H1 (cell line): ENCODE measurements around the gene TMUB1. TPM values are rescaled to one million over a fixed set of nuclear protein-coding genes. Genes with fewer than 3 reads are reported as not detected.

ENCODE experiments used
- EP300 ChIP-seq, 2 experiments: IDR thresholded peaks; 1 replicate in 1 of 2; 2 replicates in 1 of 2; pipeline ENCODE4 v1.6.1; 2011 to 2012; ENCODE audit warnings: low read depth in 2 of 2, low read length in 2 of 2, mild to moderate bottlenecking in 2 of 2, borderline replicate concordance in 1 of 2, inconsistent platforms in 1 of 2, moderate library complexity in 1 of 2
- HDAC2 ChIP-seq, 2 experiments: fragments of 300-600 bp in 1 of 2; sonication (generic) in 1 of 2; IDR thresholded peaks; 2 replicates each; pipeline ENCODE4 v1.6.1; 2011 to 2012; ENCODE audit warnings: low read depth in 2 of 2, low read length in 2 of 2, mild to moderate bottlenecking in 2 of 2, moderate library complexity in 2 of 2, borderline replicate concordance in 1 of 2, inconsistent platforms in 1 of 2
- PHF8 ChIP-seq: fragments of 200-600 bp; sonication (generic); conservative IDR thresholded peaks from 2 replicates; pipeline ENCODE4 v1.7.1; 2012; ENCODE audit warnings: low read depth, mild to moderate bottlenecking, inconsistent platforms, low read length, moderate library complexity
- RBBP5 ChIP-seq: IDR thresholded peaks from 2 replicates; pipeline ENCODE4 v1.7.1; 2012; ENCODE audit warnings: low read depth, mild to moderate bottlenecking, inconsistent platforms, low read length, moderate library complexity, borderline replicate concordance
- RXRA ChIP-seq: IDR thresholded peaks from 2 replicates; pipeline ENCODE4 v1.6.1; 2011; ENCODE audit warnings: low read depth, mild to moderate bottlenecking, low read length, moderate library complexity; ENCODE audit not compliant: insufficient read depth
- SIN3A ChIP-seq, 2 experiments: IDR thresholded peaks in 1 of 2; conservative IDR thresholded peaks in 1 of 2; 2 replicates each; pipeline ENCODE4 v1.6.1; 2011 to 2012; ENCODE audit warnings: low read length in 2 of 2, improper control_type of control experiment in 1 of 2, low read depth in 1 of 2, mild to moderate bottlenecking in 1 of 2
- polyA plus RNA-seq, 7 experiments: library from polyadenylated mRNA; depleted of rRNA in 3 of 7; stranded (reverse) in 5 of 7; unstranded in 2 of 7; fragments of >200 nt in 5 of 7; fragments of 200-250 nt in 2 of 7; gene quantifications; 1 replicate in 5 of 7; 2 replicates in 1 of 7; 4 replicates in 1 of 7; pipeline versions ENCODE4 v1.2.1 to v1.2.3, GENCODE V29; 2011 to 2013; ENCODE audit warnings: missing spikeins in 2 of 7, mixed read lengths in 2 of 7
- total RNA-seq: library from RNA; stranded (reverse); fragmentation: NEBNext Ultra II Directional; extraction: Animal tissue kit (Norgen Biotek cat#: 25700); gene quantifications from 2 replicates; pipeline ENCODE4 v1.2.1, GENCODE V29; 2021

The TMUB1 gene
- total and polyA plus RNA-seq, 2 of the 8 experiments (the other 6 are each of a cell fraction or from before 2014, with no cell fraction given) = 41.4 to 56.2 TPM

DNA sequence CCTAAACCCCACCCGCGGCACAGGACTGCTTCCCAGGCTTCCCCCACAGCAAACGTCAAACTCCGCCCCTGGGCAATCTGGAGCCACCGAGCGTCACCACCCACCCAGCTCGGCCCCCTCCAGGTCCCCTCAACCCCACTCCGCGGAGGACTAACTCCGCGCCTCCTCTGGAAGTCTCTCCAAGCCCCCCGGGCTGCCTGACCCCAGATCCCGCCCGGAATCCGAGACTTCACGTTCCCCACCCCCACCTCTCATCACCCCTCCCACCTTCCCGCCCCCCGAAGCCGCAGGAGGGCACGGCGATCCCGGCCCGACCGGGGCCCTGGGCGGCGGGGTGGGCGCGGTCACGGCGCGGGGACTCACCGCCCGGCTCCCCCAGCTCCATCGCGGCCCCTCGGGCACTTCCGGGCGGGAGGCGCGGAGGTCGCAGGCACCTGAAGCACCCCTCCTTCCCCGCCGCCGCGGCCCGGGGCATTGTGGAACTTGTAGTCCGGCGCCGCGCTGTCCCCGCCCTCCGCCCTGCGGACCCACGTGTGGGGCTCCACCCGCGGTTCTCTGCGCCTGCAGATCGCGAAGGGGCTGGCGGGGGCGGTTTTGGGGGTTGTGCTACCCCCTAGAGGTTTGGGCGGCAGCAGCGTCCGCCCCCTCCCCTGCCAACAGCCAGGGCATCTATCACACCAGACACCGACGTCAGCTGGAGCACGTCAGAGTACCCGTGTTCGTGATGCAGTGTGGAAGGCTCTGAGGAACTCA, at the start of gene TMUB1 (continued):
- TF ChIP-seq RXRA (no peak), SIN3A (conservative IDR thresholded peaks at IDR 0.05 in 1 of 2, IDR thresholded peaks at IDR 0.05 in 1 of 2; ENCODE audit: low read depth in 1 of 2, low read length in 2 of 2) (peak in 1 of 2 experiments; percentile 62; a peak in 1 of 4 replicates), PHF8 (peak; percentile 49; the same call in 1 of the 2 replicates), RBBP5 (no peak), EP300 (IDR thresholded peaks at IDR 0.05; ENCODE audit: borderline replicate concordance in 1 of 2, low read depth in 2 of 2, low read length in 2 of 2) (no peak), HDAC2 (IDR thresholded peaks at IDR 0.05; ENCODE audit: borderline replicate concordance in 1 of 2, low read depth in 2 of 2, low read length in 2 of 2) (0 out of 4 replicates have a peak, but pooled peaks of 1 of the 2 experiments have one; percentile 65)
